Stimulated activated CD8-positive, alpha-beta memory T cell treated with anti-CD3 and anti-CD28 coated beads, Interleukin-15, amount 100 ng/mL, for 1 hour (primary cell): ENCODE results near the gene MT2A.

Source experiments
- DNase-seq: peaks from one replicate; pipeline ENCODE4 v3.0.0-alpha.2; 2020; ENCODE audit warnings: low read depth

MT2A gene

DNA sequence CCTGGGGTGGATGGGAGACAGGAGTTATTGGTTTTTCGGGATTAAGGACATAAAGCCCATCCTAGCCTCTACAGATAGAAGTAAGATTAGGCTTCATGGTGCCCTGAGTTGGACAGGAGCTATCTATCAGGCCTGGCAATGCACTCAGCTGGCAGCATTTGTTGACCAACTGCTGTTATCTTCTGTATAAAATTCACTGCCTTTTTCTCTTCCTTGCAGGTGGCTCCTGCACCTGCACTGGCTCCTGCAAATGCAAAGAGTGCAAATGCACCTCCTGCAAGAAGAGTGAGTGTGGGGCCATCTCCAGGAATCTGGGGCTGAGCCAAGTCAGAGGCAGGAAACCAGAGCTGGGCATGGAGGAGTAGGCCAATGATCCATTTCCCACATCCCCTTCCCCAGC lies 30.7 kb downstream of the MT2A start:
- no peak for DNase-seq

- DNase-seq: no peak
These were observed 31.7 kb downstream of the MT2A start for GRCh38 chr16:56640076-56640475.

DNA sequence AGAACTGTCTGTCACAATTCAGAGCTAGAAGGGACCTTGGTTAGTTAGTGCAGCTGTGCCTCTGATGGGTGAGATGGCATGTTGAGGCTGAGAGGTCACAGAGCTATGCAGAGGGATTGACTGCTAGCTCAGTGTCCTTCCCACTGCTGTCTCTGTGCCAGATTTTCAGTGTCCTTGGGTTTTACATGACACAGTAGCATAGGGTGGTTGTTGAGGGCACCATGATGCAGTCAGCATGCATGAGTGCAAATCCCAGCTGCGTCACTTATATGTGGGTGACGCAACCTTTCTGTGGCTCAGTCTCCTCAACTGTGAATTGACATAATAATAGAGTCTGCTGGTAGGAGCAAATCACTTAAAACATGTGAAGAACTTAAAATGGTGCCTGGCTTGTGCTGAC lies 32.8 kb downstream of the MT2A start:
- DNase-seq: no peak

- peak; percentile 24 for DNase-seq
These were observed 34.8 kb downstream of the MT2A start for GRCh38 chr16:56643080-56643778.

- DNase-seq: no peak
These were observed 35.4 kb downstream of the MT2A start for GRCh38 chr16:56643833-56644232.

DNA sequence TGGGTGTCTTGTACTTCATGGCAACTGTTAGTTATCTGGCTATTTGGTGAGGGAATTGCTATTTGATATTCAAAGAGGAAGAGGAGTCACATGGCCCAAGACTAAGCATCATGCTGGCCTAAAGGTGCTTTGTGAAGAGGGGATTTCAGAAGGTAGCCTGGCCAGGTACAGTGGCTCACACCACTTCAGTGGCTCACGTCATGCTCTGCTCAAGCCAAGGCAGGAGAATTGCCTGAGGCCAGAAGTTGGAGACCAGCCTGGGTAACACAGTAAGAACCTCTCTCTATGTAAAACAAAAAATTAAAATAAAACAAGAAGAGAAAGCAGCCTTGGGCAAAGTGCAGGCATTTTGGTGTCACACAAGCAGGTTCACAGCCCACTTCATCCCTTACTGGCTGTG lies 36.9 kb downstream of the MT2A start:
- no peak for DNase-seq

- no peak for DNase-seq
These were observed 37.5 kb downstream of the MT2A start for GRCh38 chr16:56645838-56646237.

- DNase-seq: no peak
These were observed 39.5 kb downstream of the MT2A start for GRCh38 chr16:56647641-56648431.

- DNase-seq: no peak
These were observed 40.9 kb downstream of the MT2A start for GRCh38 chr16:56649271-56649670.

DNA sequence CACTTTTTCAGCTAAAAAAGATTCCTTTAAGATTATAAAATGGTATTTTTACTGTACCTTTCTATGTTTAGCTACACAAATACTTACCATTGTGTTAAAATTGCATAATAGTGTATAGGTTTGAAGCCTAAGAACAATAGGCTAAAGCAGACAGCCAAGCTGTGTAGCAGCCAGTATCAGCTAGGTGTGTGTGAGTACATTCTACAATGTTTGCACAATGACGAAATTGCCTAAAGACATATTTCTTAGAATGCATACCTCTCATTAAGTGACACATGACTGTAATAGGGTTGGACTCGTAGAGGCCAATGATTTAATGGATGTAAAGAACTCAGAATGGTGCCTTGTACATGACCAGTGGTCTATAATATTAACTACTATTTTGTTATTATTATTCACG lies 41.4 kb downstream of the MT2A start:
- DNase-seq: no peak

DNA sequence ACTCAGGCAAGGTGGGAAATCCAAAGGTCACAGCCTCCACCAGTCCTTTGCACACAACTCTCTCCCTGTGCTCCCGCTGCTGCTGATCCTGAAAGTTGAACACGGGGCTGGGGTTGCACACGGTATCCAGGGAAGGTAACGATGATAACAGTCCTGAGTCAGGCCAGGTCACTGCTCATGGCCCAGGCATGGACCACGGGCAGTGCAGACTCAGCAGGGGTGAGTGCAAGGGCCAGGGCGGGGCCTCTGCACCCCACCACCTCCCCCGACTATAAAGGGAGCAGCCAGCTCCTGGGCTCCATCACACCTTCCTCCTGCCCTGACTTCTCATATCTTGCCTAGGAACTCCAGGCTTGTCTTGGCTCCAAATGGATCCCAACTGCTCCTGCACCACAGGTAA lies 43.2 kb downstream of the MT2A start, which contains the start of gene MT1B:
Gene MT1B (plus strand): TSS at position 301 of the 400 bp plus-strand sequence. CDS start 68 bp downstream, at position 369.
- no peak for DNase-seq

DNA sequence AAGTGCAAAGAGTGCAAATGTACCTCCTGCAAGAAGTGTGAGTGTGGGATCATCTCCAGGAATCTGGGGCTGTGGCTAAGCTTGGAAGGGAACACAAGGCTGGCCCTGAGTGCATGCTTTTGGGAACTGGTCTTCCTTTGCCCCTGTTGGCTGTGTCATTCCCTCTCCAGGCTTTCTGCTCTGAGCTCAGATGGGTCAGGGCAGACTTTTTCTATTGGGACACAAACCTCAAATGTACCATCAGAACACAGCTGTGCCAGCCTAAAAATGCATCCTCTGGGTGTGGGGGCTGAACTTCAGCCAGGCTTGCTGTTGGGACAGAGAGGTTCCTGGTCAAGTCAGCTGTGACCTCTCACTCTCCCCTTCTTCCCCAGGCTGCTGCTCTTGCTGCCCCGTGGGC lies 44.2 kb downstream of the MT2A start:
- DNase-seq: no peak

DNA sequence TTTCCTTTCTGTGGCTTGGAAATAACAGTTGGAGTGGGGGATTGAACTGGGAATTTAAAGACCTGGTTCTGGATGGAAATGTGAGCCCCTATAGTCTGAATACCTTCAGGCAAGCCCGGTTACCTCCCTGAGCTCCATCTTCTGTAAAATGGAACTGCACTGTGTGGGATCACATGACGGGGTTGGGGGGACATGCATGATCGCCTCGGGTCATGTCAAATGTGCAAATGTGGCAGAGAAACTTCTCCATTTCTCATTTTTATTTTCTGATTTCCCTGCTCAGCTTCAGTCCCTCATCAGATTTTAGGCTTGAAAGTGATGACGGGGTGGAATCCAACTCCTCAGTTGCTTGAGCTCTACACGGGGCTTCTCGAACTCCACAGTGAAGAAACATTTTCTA lies 44.8 kb downstream of the MT2A start:
- no peak for DNase-seq

DNA sequence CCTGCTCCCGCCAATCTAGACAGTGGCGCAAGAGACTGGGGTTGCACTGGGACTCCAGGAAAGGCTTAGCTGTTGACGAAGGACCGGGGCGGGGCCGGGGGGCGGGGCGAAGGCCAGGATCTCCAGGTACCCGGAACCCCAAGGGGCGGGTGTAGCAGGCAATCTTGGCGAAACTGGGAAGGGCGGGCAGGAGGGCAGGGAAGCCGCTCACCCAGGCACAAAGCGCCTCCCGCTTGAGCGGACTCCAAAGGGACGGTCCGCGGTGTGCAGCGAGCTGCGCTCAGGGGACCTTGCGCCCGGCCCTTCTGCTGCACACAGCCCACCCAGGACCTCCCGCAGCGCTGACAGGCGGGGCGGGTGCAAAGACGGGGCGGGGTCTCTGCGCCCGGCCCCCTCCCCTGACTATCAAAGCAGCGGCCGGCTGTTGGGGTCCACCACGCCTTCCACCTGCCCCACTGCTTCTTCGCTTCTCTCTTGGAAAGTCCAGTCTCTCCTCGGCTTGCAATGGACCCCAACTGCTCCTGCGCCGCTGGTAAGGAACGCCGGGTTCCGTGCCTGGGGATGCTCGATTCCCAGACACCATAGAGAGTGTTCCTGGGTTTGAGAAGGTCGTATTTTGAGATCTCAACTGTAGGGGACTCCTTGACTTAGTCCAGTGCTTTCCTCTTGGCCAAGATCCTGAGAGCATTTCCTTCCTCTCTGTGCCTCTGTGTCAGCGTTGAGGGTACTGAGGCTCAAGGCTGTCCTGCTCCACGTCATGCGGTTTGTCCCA lies 49.4 kb downstream of the MT2A start, which contains the start of gene MT1F:
Gene MT1F (plus strand): TSS at position 405 of the 772 bp plus-strand sequence. CDS start 100 bp downstream, at position 505.
- DNase-seq: peak; percentile 50

DNA sequence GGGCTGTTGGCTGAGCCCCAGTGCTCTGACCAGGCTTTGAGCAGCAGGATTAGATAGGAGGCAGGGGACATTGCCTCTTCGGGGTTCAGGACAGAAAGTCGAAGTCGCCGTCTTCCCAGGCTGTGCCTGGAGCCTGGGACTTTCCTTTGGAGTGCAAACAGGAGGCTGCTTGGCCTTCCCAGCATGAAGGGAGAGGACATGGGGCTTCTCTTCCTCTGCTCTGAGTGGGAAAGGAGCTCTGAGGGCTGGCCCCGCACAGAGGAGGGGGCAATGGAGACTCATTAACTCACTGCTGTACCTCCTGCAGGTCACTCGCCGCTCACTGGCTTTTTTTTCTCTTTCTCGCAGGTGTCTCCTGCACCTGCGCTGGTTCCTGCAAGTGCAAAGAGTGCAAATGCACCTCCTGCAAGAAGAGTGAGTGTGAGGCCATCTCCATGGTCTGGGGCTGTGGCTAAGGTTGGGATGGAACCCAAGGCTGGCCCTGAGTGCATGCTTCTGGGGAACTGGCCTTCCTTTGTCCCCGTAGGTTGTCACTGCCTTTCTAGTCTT lies 50.0 kb downstream of the MT2A start:
- no peak for DNase-seq
